GM12874 (cell line): ENCODE measurements around the gene PCDHGB7.

Source experiments
- TF ChIP-seq, protein P1 (sequence below): IDR thresholded peaks from 2 replicates; pipeline ENCODE4 v1.5.1; 2011; ENCODE audit warnings: low read depth, mild to moderate bottlenecking, control low read depth, low read length, moderate library complexity; ENCODE audit not compliant: insufficient read depth

PCDHGB7 gene

DNA sequence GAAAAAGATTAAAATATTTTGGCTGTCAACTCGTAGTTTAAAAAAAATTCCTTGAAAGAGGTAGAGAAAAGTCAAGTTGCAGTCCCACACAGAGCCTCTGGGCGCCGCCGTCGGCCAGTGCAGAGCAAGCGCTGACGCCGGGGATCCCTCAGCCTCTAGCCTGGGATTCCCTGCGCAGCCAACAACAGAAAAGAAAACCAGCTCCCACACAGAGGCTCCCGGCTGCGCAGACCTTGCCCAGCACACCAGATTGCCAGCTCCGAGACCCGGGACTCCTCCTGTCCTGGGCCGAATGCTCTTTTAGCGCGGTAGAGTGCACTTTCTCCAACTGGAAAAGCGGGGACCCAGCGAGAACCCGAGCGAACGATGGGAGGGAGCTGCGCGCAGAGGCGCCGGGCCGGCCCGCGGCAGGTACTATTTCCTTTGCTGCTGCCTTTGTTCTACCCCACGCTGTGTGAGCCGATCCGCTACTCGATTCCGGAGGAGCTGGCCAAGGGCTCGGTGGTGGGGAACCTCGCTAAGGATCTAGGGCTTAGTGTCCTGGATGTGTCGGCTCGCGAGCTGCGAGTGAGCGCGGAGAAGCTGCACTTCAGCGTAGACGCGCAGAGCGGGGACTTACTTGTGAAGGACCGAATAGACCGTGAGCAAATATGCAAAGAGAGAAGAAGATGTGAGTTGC lies at the start of gene PCDHGB7:
Gene PCDHGB7, plus strand, starts transcription at position 184 of the 679 bp plus-strand sequence. Its CDS starts 183 bp downstream, at position 367.
- TF ChIP-seq, protein P1, sequence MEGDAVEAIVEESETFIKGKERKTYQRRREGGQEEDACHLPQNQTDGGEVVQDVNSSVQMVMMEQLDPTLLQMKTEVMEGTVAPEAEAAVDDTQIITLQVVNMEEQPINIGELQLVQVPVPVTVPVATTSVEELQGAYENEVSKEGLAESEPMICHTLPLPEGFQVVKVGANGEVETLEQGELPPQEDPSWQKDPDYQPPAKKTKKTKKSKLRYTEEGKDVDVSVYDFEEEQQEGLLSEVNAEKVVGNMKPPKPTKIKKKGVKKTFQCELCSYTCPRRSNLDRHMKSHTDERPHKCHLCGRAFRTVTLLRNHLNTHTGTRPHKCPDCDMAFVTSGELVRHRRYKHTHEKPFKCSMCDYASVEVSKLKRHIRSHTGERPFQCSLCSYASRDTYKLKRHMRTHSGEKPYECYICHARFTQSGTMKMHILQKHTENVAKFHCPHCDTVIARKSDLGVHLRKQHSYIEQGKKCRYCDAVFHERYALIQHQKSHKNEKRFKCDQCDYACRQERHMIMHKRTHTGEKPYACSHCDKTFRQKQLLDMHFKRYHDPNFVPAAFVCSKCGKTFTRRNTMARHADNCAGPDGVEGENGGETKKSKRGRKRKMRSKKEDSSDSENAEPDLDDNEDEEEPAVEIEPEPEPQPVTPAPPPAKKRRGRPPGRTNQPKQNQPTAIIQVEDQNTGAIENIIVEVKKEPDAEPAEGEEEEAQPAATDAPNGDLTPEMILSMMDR, result peak; percentile 89

DNA sequence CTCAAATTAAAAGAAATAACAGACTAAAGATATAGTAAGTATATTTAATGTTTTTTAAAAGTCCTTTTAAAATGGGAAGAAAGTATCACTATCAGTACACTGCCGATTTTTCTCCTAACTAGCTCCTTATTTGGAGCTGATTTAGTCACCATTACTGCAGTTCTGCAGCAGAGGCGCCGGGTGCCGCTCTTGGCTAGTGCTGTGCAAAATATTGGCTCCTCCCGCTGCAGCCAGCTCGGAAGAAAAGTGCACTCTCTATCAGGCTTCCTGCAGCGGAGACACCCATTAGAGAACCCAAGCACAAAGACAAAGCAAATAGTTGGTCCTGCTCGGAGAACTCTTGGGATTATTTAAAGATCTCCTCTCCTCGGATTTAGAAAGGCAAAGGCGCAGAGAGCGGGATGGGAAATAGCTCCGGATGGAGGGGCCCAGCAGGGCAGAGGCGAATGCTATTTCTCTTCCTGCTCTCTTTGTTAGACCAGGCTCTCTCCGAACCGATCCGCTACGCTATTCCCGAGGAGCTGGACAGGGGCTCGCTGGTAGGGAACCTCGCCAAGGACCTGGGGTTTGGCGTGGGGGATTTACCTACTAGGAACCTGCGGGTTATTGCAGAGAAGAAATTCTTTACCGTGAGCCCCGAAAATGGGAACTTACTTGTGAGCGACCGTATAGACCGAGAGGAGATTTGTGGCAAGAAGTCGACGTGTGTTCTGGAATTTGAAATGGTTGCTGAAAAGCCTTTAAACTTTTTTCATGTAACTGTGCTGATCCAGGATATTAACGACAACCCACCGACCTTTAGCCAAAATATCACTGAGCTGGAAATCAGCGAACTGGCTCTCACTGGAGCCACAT lies 47.3 kb upstream of the PCDHGB7 start, which contains the start of gene PCDHGB3:
Gene PCDHGB3, plus strand, starts transcription at position 249 of the 855 bp plus-strand sequence. Its CDS starts 153 bp downstream, at position 402.
- TF ChIP-seq, protein P1, result peak; percentile 66

DNA sequence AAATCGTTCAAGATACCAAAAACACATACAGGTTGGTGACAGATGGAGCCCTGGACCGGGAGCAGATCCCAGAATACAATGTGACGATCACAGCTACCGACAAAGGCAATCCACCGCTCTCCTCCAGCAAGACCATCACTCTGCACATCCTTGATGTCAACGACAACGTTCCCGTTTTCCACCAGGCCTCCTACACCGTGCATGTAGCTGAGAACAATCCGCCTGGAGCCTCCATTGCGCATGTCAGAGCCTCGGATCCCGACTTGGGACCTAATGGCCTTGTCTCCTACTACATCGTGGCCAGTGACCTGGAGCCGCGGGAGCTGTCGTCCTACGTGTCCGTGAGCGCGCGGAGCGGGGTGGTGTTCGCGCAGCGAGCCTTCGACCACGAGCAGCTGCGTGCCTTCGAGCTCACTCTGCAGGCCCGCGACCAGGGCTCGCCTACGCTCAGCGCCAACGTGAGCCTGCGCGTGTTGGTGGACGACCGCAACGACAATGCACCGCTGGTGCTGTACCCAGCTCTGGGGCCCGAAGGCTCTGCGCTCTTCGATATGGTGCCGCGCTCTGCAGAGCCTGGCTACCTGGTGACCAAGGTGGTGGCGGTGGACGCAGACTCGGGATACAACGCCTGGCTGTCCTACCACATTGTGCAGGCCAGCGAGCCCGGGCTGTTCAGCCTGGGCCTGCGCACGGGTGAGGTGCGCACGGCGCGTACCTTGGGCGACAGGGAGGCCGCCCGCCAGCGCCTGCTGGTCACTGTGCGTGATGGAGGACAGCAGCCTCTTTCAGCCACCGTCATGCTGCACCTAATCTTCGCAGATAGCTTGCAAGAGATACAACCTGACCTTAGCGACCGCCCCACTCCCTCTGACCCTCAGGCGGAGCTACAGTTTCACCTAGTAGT lies 45.7 kb upstream of the PCDHGB7 start:
- TF ChIP-seq, protein P1, result no peak

DNA sequence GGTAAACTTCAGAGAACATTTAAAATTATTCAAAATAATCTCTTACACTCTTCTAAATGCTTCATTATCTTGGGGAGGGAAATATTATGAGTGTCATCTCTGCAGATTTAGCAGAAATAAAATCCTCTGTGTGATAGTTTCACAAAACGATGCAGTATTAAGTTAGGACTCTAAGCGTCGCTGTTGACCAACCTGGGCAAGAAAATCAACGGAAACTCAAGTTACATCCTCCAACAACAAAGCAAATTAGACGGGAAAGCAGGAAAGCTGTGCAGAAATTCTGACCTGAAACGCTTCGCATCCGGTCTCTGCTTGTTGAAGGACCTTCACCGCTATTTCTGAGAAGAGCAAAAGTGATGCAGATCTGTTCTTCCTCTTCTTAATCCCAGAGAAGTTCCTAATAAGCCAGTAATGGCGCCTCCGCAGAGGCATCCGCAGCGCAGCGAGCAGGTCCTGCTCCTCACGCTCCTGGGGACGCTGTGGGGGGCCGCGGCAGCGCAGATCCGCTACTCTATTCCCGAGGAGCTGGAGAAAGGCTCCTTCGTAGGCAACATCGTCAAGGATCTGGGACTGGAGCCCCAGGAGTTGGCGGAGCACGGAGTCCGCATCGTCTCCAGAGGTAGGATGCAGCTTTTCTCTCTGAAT lies 43.7 kb upstream of the PCDHGB7 start, which contains the start of gene PCDHGA6:
Gene PCDHGA6, plus strand, starts transcription at position 219 of the 645 bp plus-strand sequence. Its CDS starts 193 bp downstream, at position 412.
- TF ChIP-seq, protein P1, result peak; percentile 29; the same call in 1 of the 2 replicates

DNA sequence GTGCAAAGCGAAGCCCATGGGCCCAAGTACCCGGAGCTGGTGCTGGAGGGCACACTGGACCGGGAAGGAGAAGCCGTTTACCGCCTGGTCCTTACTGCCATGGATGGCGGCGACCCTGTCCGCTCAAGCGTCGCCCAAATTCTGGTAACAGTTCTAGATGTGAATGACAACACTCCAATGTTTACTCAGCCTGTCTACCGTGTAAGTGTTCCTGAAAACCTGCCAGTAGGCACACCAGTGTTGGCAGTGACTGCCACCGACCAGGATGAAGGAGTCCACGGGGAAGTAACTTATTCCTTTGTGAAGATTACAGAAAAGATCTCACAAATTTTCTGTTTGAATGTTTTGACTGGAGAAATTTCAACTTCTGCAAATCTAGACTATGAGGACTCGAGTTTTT lies 42.9 kb upstream of the PCDHGB7 start:
- TF ChIP-seq, protein P1, result no peak

DNA sequence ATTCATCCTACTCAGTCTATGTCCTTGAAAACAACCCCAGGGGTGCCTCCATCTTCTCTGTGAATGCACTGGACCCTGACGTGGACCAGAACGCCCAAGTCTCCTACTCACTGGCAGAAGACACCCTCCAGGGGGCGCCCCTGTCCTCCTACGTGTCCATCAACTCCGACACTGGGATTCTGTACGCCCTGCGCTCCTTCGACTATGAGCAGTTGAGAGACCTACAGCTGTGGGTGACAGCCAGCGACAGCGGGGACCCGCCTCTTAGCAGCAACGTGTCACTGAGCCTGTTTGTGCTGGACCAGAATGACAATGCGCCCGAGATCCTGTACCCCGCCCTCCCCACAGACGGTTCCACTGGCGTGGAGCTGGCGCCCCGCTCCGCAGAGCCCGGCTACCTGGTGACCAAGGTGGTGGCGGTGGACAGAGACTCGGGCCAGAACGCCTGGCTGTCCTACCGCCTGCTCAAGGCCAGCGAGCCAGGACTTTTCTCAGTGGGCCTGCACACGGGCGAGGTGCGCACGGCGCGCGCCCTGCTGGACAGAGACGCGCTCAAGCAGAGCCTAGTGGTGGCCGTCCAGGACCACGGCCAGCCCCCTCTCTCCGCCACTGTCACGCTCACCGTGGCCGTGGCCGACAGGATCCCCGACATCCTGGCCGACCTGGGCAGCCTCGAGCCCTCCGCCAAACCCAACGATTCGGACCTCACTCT lies 41.9 kb upstream of the PCDHGB7 start:
- TF ChIP-seq, protein P1, result 0 out of 2 replicates have a peak, but pooled peaks have one; percentile 4
